OCI-LY1 (cell line): ENCODE results near the gene INPP5A.

Experiments used
- H2AFZ ChIP-seq: fragments of 200-600 bp; sonication (generic), shearing (Covaris generic); 2 replicates; pipeline ENCODE4 v1.6.0; 2014; ENCODE audit warnings: antibody characterized with exemption, mild to moderate bottlenecking, low read length
- H3F3A ChIP-seq: fragments of 200-600 bp; sonication (generic), shearing (Covaris generic); 2 replicates; pipeline ENCODE4 v1.6.0; 2014; ENCODE audit warnings: mild to moderate bottlenecking, antibody characterized with exemption, low read length, moderate library complexity; ENCODE audit not compliant: insufficient read depth
- H3K27ac ChIP-seq: fragments of 200-600 bp; sonication (generic); 2 replicates; pipeline ENCODE4 v1.5.1; 2014; ENCODE audit warnings: low read length, mixed run types, mild to moderate bottlenecking, low read depth; ENCODE audit not compliant: poor library complexity, severe bottlenecking
- H3K27me3 ChIP-seq: fragments of 200-600 bp; sonication (generic); 2 replicates; pipeline ENCODE4 v1.6.0; 2014; ENCODE audit warnings: antibody characterized with exemption, mild to moderate bottlenecking, low read length, moderate library complexity; ENCODE audit not compliant: insufficient read depth
- H3K36me3 ChIP-seq: fragments of 200-600 bp; sonication (generic); 2 replicates; pipeline ENCODE4 v1.6.1; 2014; ENCODE audit warnings: mild to moderate bottlenecking, antibody characterized with exemption, low read length, moderate library complexity, mixed read lengths; ENCODE audit not compliant: insufficient read depth
- H3K4me1 ChIP-seq: fragments of 200-600 bp; sonication (generic); 2 replicates; pipeline ENCODE4 v1.5.1; 2014; ENCODE audit warnings: mild to moderate bottlenecking, low read length, moderate library complexity; ENCODE audit not compliant: insufficient read depth, severe bottlenecking
- H3K4me2 ChIP-seq: fragments of 200-600 bp; sonication (generic), shearing (Covaris generic); 2 replicates; pipeline ENCODE4 v1.6.1; 2014; ENCODE audit warnings: low read length
- H3K4me3 ChIP-seq: fragments of 200-600 bp; sonication (generic); 2 replicates; pipeline ENCODE4 v1.5.1; 2014; ENCODE audit warnings: low read length, low read depth, mild to moderate bottlenecking, mixed read lengths; ENCODE audit not compliant: poor library complexity, severe bottlenecking
- H3K79me2 ChIP-seq: fragments of 200-600 bp; shearing (Covaris generic); 2 replicates; pipeline ENCODE4 v1.6.1; 2016; ENCODE audit warnings: mixed run types, low read length, mixed read lengths; ENCODE audit not compliant: insufficient read depth
- H3K9ac ChIP-seq: fragments of 200-600 bp; sonication (generic), shearing (Covaris generic); 2 replicates; pipeline ENCODE4 v1.6.1; 2014; ENCODE audit warnings: mild to moderate bottlenecking, low read length, mixed read lengths
- H3K9me2 ChIP-seq: fragments of 200-600 bp; sonication (generic), shearing (Covaris generic); 2 replicates; pipeline ENCODE4 v1.6.1; 2014; ENCODE audit warnings: low read depth, mild to moderate bottlenecking, low read length, mixed read lengths
- H3K9me3 ChIP-seq: fragments of 200-600 bp; shearing (Covaris generic); 2 replicates; pipeline ENCODE4 v1.6.1; 2014; ENCODE audit warnings: low read length, mixed read lengths
- H4K20me1 ChIP-seq: fragments of 200-600 bp; sonication (generic), shearing (Covaris generic); 2 replicates; pipeline ENCODE4 v1.6.0; 2016; ENCODE audit warnings: mild to moderate bottlenecking, low read length; ENCODE audit not compliant: insufficient read depth
- CTCF ChIP-seq: fragments of 200-600 bp; sonication (generic), shearing (Covaris generic); IDR thresholded peaks from 2 replicates; pipeline ENCODE4 v1.5.1; 2017; ENCODE audit warnings: mild to moderate bottlenecking, antibody characterized with exemption, low read length, moderate library complexity, mixed read lengths
- EZH2 ChIP-seq: fragments of 200-600 bp; sonication (generic), shearing (Covaris generic); IDR thresholded peaks from 2 replicates; pipeline ENCODE4 v1.8.0; 2017; ENCODE audit warnings: borderline replicate concordance, mixed run types, mild to moderate bottlenecking, antibody characterized with exemption, low read length, moderate library complexity, mixed read lengths

The INPP5A gene

GRCh38 chr10:132735923-132736391 lies 198.4 kb downstream of the INPP5A start:
- no peak overlapping the region for H2AFZ ChIP-seq
- TF ChIP-seq CTCF (no peak), EZH2 (no peak)
- no peaks in the 10 kb centered on the region for H3K27me3 ChIP-seq
- H3K9me2 ChIP-seq: no peaks in the 10 kb centered on the region
- no peaks in the 10 kb centered on the region for H3K4me1 ChIP-seq
- no peaks in the 10 kb centered on the region for H3F3A ChIP-seq
- no peak overlapping the region for H3K9ac ChIP-seq
- H3K79me2 ChIP-seq: no peaks in the 10 kb centered on the region
- H3K9me3 ChIP-seq: no peaks in the 10 kb centered on the region
- no peaks in the 10 kb centered on the region for H4K20me1 ChIP-seq
- H3K4me2 ChIP-seq: no peak overlapping the region
- no peaks in the 10 kb centered on the region for H3K36me3 ChIP-seq
- H3K4me3 ChIP-seq: no peak overlapping the region
- no peak overlapping the region for H3K27ac ChIP-seq

- Histone ChIP-seq H3K4me3 (no peak overlapping the region), H2AFZ (no peak overlapping the region), H3K9me3 (no peaks in the 10 kb centered on the region), H3K9me2 (no peaks in the 10 kb centered on the region), H3K27me3 (no peaks in the 10 kb centered on the region), H3K79me2 (no peaks in the 10 kb centered on the region), H3K4me2 (no peak overlapping the region), H3K27ac (no peak overlapping the region), H3K9ac (no peak overlapping the region), H3K36me3 (no peaks in the 10 kb centered on the region), H3F3A (no peaks in the 10 kb centered on the region), H4K20me1 (no peaks in the 10 kb centered on the region), H3K4me1 (no peaks in the 10 kb centered on the region)
- TF ChIP-seq CTCF (no peak), EZH2 (no peak)
Observed at GRCh38 chr10:132737390-132738048, 199.9 kb downstream of the INPP5A start.

GRCh38 chr10:132738454-132739224 lies 201.1 kb downstream of the INPP5A start:
- no peak overlapping the region for H3K4me2 ChIP-seq
- H3K4me1 ChIP-seq: no peaks in the 10 kb centered on the region
- no peaks in the 10 kb centered on the region for H3K9me3 ChIP-seq
- no peaks in the 10 kb centered on the region for H4K20me1 ChIP-seq
- H3F3A ChIP-seq: no peaks in the 10 kb centered on the region
- H3K27ac ChIP-seq: no peak overlapping the region
- H3K9ac ChIP-seq: no peak overlapping the region
- no peaks in the 10 kb centered on the region for H3K27me3 ChIP-seq
- H3K36me3 ChIP-seq: no peaks in the 10 kb centered on the region
- H3K4me3 ChIP-seq: no peak overlapping the region
- no peaks in the 10 kb centered on the region for H3K9me2 ChIP-seq
- H3K79me2 ChIP-seq: no peaks in the 10 kb centered on the region
- H2AFZ ChIP-seq: no peak overlapping the region
- no peak for TF ChIP-seq EZH2
- TF ChIP-seq CTCF: no peak
